B cell (primary cell): ENCODE results near the gene SPAG5. TPM values are rescaled to one million over a fixed set of nuclear protein-coding genes. Genes with fewer than 3 reads are reported as not detected.

Source experiments
- ATAC-seq: fragments of 200-7000 bp; cut with Tn5 transposase; one replicate; pipeline ENCODE4 v1.10.0; 2021; ENCODE audit warnings: low read depth, mild to moderate bottlenecking, moderate number of reproducible peaks, moderate library complexity
- CTCF ChIA-PET: fragments of 350-600 bp; sonication (Branson Sonifier 250); formaldehyde crosslinking; loops from one replicate; lab custom pipeline; 2021; ENCODE audit warnings: antibody characterized with exemption, inconsistent platforms; lab: Charles Lee
- POLR2A ChIA-PET: fragments of 350-600 bp; sonication (Branson Sonifier 250); formaldehyde crosslinking; loops from one replicate; lab custom pipeline; 2021; ENCODE audit warnings: antibody characterized with exemption; lab: Charles Lee
- DNase-seq: peaks from one replicate; pipeline ENCODE4 v3.0.0; 2013
- H2AFZ ChIP-seq: 2 replicates; pipeline ENCODE4 v1.6.1; 2012; ENCODE audit warnings: mild to moderate bottlenecking, low read depth, low read length; ENCODE audit not compliant: insufficient read depth, poor library complexity, severe bottlenecking
- H3K27ac ChIP-seq, 2 donors: 1 replicate in 1 of 2; 2 replicates in 1 of 2; pipeline ENCODE4 v1.5.1; 2012 to 2013; ENCODE audit warnings: low read length in 2 of 2, mild to moderate bottlenecking in 2 of 2, moderate library complexity in 1 of 2
- H3K27me3 ChIP-seq, 4 experiments: fragments of 200-600 bp in 1 of 4; sonication (generic) in 1 of 4; replicated peaks in 1 of 4; 1 replicate in 2 of 4; 2 replicates in 2 of 4; pipeline versions ENCODE4 v1.6.1 to v1.7.0; 2013 to 2016; ENCODE audit warnings: low read length in 3 of 4, mild to moderate bottlenecking in 2 of 4, mixed read lengths in 1 of 4, moderate library complexity in 1 of 4; ENCODE audit not compliant: insufficient read depth in 4 of 4, control insufficient read depth in 3 of 4; ENCODE audit errors: control extremely low read depth in 1 of 4
- H3K36me3 ChIP-seq, 2 experiments: replicated peaks in 1 of 2; 1 replicate in 1 of 2; 2 replicates in 1 of 2; pipeline versions ENCODE4 v1.6.1 to v1.7.1; 2013; ENCODE audit warnings: low read length in 1 of 2; ENCODE audit not compliant: insufficient read depth in 2 of 2, control insufficient read depth in 1 of 2; ENCODE audit errors: control extremely low read depth in 1 of 2, extremely low read depth in 1 of 2
- H3K4me1 ChIP-seq, 2 donors: fragments of 200-600 bp in 1 of 2; sonication (generic) in 1 of 2; 1 replicate in 1 of 2; 2 replicates in 1 of 2; pipeline versions ENCODE4 v1.5.1 to v1.6.1; 2013 to 2017; ENCODE audit warnings: low read length in 2 of 2; ENCODE audit not compliant: control insufficient read depth in 2 of 2, insufficient read depth in 2 of 2
- H3K4me2 ChIP-seq: replicated peaks from 2 replicates; pipeline ENCODE3; 2012; ENCODE audit warnings: mild to moderate bottlenecking, low read depth, low read length; ENCODE audit not compliant: poor library complexity, severe bottlenecking
- H3K4me3 ChIP-seq, 5 experiments: fragments of 200-600 bp in 1 of 5; sonication (generic) in 1 of 5; 1 replicate in 3 of 5; 2 replicates in 2 of 5; pipeline versions ENCODE4 v1.5.1 to v1.7.0; 2011 to 2016; ENCODE audit warnings: low read length in 4 of 5, mild to moderate bottlenecking in 4 of 5, low read depth in 2 of 5, control low read depth in 1 of 5, moderate library complexity in 1 of 5; ENCODE audit not compliant: insufficient read depth in 1 of 5; ENCODE audit errors: control extremely low read depth in 1 of 5, extremely low read depth in 1 of 5
- H3K79me2 ChIP-seq: fragments of 200-600 bp; sonication (generic); one replicate; pipeline ENCODE4 v1.6.0; 2016; ENCODE audit warnings: low read length; ENCODE audit not compliant: control insufficient read depth, insufficient read depth
- H3K9ac ChIP-seq: fragments of 200-600 bp; sonication (generic); 2 replicates; pipeline ENCODE4 v1.6.1; 2017; ENCODE audit warnings: mild to moderate bottlenecking, low read length, moderate library complexity
- H3K9me3 ChIP-seq, 3 donors: one replicate each; pipeline versions ENCODE4 v1.6.1 to v1.7.1; 2013; ENCODE audit warnings: low read length in 2 of 3; ENCODE audit not compliant: control insufficient read depth in 2 of 3, insufficient read depth in 1 of 3; ENCODE audit errors: control extremely low read depth in 1 of 3
- H4K20me1 ChIP-seq: 2 replicates; pipeline ENCODE4 v1.6.0; 2012; ENCODE audit warnings: mild to moderate bottlenecking, low read length; ENCODE audit not compliant: insufficient read depth, control insufficient read depth, poor library complexity, severe bottlenecking
- H3K27ac Mint-ChIP-seq: one replicate; pipeline ENCODE4 v1.8.0; 2021; ENCODE audit warnings: mixed read lengths
- H3K27me3 Mint-ChIP-seq: one replicate; pipeline ENCODE4 v1.8.0; 2021; ENCODE audit warnings: mixed read lengths
- H3K4me1 Mint-ChIP-seq: one replicate; pipeline ENCODE4 v1.8.0; 2021; ENCODE audit warnings: mixed read lengths
- H3K4me3 Mint-ChIP-seq: one replicate; pipeline ENCODE4 v1.8.0; 2021; ENCODE audit warnings: mixed read lengths
- H3K9me3 Mint-ChIP-seq: one replicate; pipeline ENCODE4 v1.8.0; 2022; ENCODE audit warnings: mixed read lengths; ENCODE audit not compliant: insufficient read depth
- CTCF ChIP-seq: fragments of 200-600 bp; IDR thresholded peaks from one replicate; pipeline ENCODE4 v1.8.0; 2022; ENCODE audit warnings: antibody characterized with exemption, mild to moderate bottlenecking
- EZH2 ChIP-seq: IDR thresholded peaks from 2 replicates; pipeline ENCODE4 v1.6.1; 2012; ENCODE audit warnings: borderline replicate concordance, low read depth, mild to moderate bottlenecking, moderate library complexity, low read length; ENCODE audit not compliant: insufficient read depth, poor library complexity, severe bottlenecking
- WGBS: methylation state at CpG from one replicate; pipeline ENCODE4 v1.1.5; 2013; ENCODE audit warnings: missing lambda C conversion rate; ENCODE audit not compliant: insufficient coverage; 5-methylcytosine and 5-hydroxymethylcytosine counted together
- intact Hi-C: fragments of 100-400 bp; cut with micrococcal nuclease; formaldehyde crosslinking; loops from one replicate; pipeline ENCODE4 v1.10.0; 2022
- polyA plus RNA-seq: library from polyadenylated mRNA; depleted of rRNA; stranded (reverse); fragments of >200 nt; gene quantifications from 2 replicates; pipeline ENCODE4 v1.2.3, GENCODE V29; 2012
- total RNA-seq, 2 donors: library from RNA; stranded (reverse); fragments of 120-200 nt in 1 of 2; gene quantifications; 1 replicate in 1 of 2; 2 replicates in 1 of 2; pipeline versions ENCODE4 v1.2.3 to v1.2.4, GENCODE V29; 2013 to 2022

The SPAG5 gene
- total and polyA plus RNA-seq, 2 donors (not counting 1 experiment from before 2014, with no cell fraction given) = 4.7 to 8.0 TPM

- Mint-ChIP-seq H3K27ac (no peak overlapping the region), H3K9me3 (no peaks in the 10 kb centered on the region), H3K27me3 (no peaks in the 10 kb centered on the region), H3K4me3 (no peak overlapping the region), H3K4me1 (peaks cover 24% of the 10 kb centered on the region)
- intact Hi-C loops = no loop called here
- Histone ChIP-seq H3K4me3 (no peak overlapping the region), H3K79me2 (no peaks in the 10 kb centered on the region), H3K27ac (no peak overlapping the region), H3K9ac (no peak overlapping the region), H3K9me3 (no peaks in the 10 kb centered on the region), H3K4me2 (no peak overlapping the region), H2AFZ (no peak overlapping the region), H4K20me1 (no peaks in the 10 kb centered on the region), H3K36me3 (peaks cover 20 to 94% of the 10 kb centered on the region in 2 experiments), H3K4me1 (peaks cover 11 to 21% of the 10 kb centered on the region in 2 donors), H3K27me3 (no peaks in the 10 kb centered on the region)
- CTCF ChIA-PET = interaction anchor here (1.0 to 15.2 kb wide), 3 partner anchors 48 to 132 kb away, joined by 3 to 220 read pairs (median 4); no protein-coding TSS in a partner anchor
- POLR2A ChIA-PET = no interaction called here
- WGBS = 80% methylated on average over 1 of the region's 3 CpGs
- TF ChIP-seq CTCF = no peak
- TF ChIP-seq EZH2 = no peak
- DNase-seq (no peak), ATAC-seq (no peak)
These were observed 19.6 kb upstream of the SPAG5 start for GRCh38 chr17:28618464-28618863.

- H3K4me2 ChIP-seq = no peak overlapping the region
- no peaks in the 10 kb centered on the region for H4K20me1 ChIP-seq
- no peaks in the 10 kb centered on the region for H3K27me3 Mint-ChIP-seq
- no peaks in the 10 kb centered on the region for H3K79me2 ChIP-seq
- no peak overlapping the region for H3K4me3 Mint-ChIP-seq
- H3K27me3 ChIP-seq = no peaks in the 10 kb centered on the region
- no peak overlapping the region for H3K27ac Mint-ChIP-seq
- ATAC-seq (no peak), DNase-seq (no peak)
- H2AFZ ChIP-seq = no peak overlapping the region
- peaks cover 22 to 33% of the 10 kb centered on the region in 2 donors for H3K4me1 ChIP-seq
- peaks cover 38% of the 10 kb centered on the region for H3K4me1 Mint-ChIP-seq
- TF ChIP-seq CTCF (no peak), EZH2 (no peak)
- no peak overlapping the region for H3K4me3 ChIP-seq
- H3K9ac ChIP-seq = no peak overlapping the region
- ChIA-PET CTCF (interaction anchor here (0.8 to 15.2 kb wide), 4 partner anchors 15 to 295 kb away, joined by 3 to 220 read pairs (median 3); no protein-coding TSS in a partner anchor), POLR2A (no interaction called here)
- no peaks in the 10 kb centered on the region for H3K9me3 Mint-ChIP-seq
- peaks cover 14 to 77% of the 10 kb centered on the region in 2 experiments for H3K36me3 ChIP-seq
- WGBS = 97% methylated on average over 6 of the region's 7 CpGs
- H3K27ac ChIP-seq = no peak overlapping the region
- intact Hi-C loops = no loop called here
- no peaks in the 10 kb centered on the region for H3K9me3 ChIP-seq
These were observed 17.5 kb upstream of the SPAG5 start for GRCh38 chr17:28616281-28616680.
